H1 (cell line): ENCODE results near the gene CEP57L1. TPM values are rescaled to one million over a fixed set of nuclear protein-coding genes. Genes with fewer than 3 reads are reported as not detected.

Experiments
- CTCF ChIA-PET: fragments of 300-600 bp; sonication (Branson Sonifier 250); formaldehyde crosslinking; loops from one replicate; lab custom pipeline; 2021; ENCODE audit not compliant: partially characterized antibody; lab: Charles Lee
- POLR2A ChIA-PET: fragments of 300-600 bp; sonication (Branson Sonifier 250); formaldehyde crosslinking; loops from one replicate; lab custom pipeline; 2021; ENCODE audit warnings: inconsistent platforms; ENCODE audit not compliant: partially characterized antibody; lab: Charles Lee
- DNase-seq, 2 experiments: peaks; one replicate each; pipeline versions ENCODE4 v3.0.0 to v3.0.0-alpha.2; 2010 to 2022; ENCODE audit warnings: low spot score in 2 of 2, low read depth in 1 of 2, mixed read lengths in 1 of 2
- FAIRE-seq: peaks from 2 replicates; lab custom pipeline; 2011; peaks lifted over from hg19 to GRCh38; lab: Jason Lieb, UNC
- H2AFZ ChIP-seq: 2 replicates; pipeline ENCODE4 v1.8.1; 2012; ENCODE audit warnings: low read length, inconsistent platforms
- H2AK5ac ChIP-seq: 2 replicates; pipeline ENCODE4 v1.6.1; 2013; ENCODE audit warnings: low read depth, low read length
- H2BK120ac ChIP-seq: replicated peaks from 2 replicates; pipeline ENCODE3; 2013; ENCODE audit warnings: low read depth, low read length, inconsistent platforms
- H2BK12ac ChIP-seq: 2 replicates; pipeline ENCODE4 v1.6.1; 2013; ENCODE audit warnings: low read depth, low read length
- H2BK15ac ChIP-seq: 2 replicates; pipeline ENCODE4 v1.6.1; 2013; ENCODE audit warnings: low read length
- H2BK20ac ChIP-seq: 2 replicates; pipeline ENCODE4 v1.6.1; 2013; ENCODE audit warnings: low read length
- H2BK5ac ChIP-seq: 2 replicates; pipeline ENCODE4 v1.6.1; 2013; ENCODE audit warnings: low read depth, low read length
- H3K14ac ChIP-seq: 2 replicates; pipeline ENCODE4 v1.6.1; 2013; ENCODE audit warnings: inconsistent platforms; ENCODE audit not compliant: insufficient read length
- H3K18ac ChIP-seq: 2 replicates; pipeline ENCODE4 v1.6.1; 2013; ENCODE audit warnings: low read length; ENCODE audit errors: extremely low read depth
- H3K23ac ChIP-seq: 2 replicates; pipeline ENCODE4 v1.6.1; 2013; ENCODE audit warnings: inconsistent platforms; ENCODE audit not compliant: insufficient read length
- H3K23me2 ChIP-seq: 2 replicates; pipeline ENCODE4 v1.6.1; 2013; ENCODE audit warnings: low read depth, low read length
- H3K27ac ChIP-seq: 2 replicates; pipeline ENCODE4 v1.6.1; 2011; ENCODE audit warnings: low read depth, low read length, inconsistent platforms
- H3K27me3 ChIP-seq, 4 experiments: replicated peaks in 1 of 4; 1 replicate in 1 of 4; 2 replicates in 3 of 4; pipeline versions ENCODE4 v1.6.1 to v1.8.1; 2011 to 2013; ENCODE audit warnings: low read length in 3 of 4, mild to moderate bottlenecking in 3 of 4, inconsistent platforms in 2 of 4, mixed read lengths in 2 of 4, moderate library complexity in 1 of 4; ENCODE audit not compliant: control insufficient read depth in 3 of 4, insufficient read depth in 3 of 4; ENCODE audit errors: extremely low read depth in 1 of 4
- H3K36me3 ChIP-seq, 4 experiments: 2 replicates each; pipeline versions ENCODE4 v1.6.1 to v1.8.1; 2011 to 2013; ENCODE audit warnings: mild to moderate bottlenecking in 4 of 4, low read length in 3 of 4, moderate library complexity in 2 of 4, control low read depth in 1 of 4, inconsistent platforms in 1 of 4; ENCODE audit not compliant: insufficient read depth in 4 of 4, control insufficient read depth in 2 of 4
- H3K4ac ChIP-seq: replicated peaks from 2 replicates; pipeline ENCODE3; 2013; ENCODE audit warnings: low read length, low read depth, mixed read lengths, inconsistent platforms; ENCODE audit not compliant: insufficient read length
- H3K4me1 ChIP-seq, 4 experiments: replicated peaks in 1 of 4; 1 replicate in 1 of 4; 2 replicates in 3 of 4; pipeline versions ENCODE4 v1.6.1 to v1.8.1; 2011 to 2013; ENCODE audit warnings: low read length in 3 of 4, inconsistent platforms in 2 of 4, mixed read lengths in 1 of 4; ENCODE audit not compliant: insufficient read depth in 4 of 4, control insufficient read depth in 3 of 4
- H3K4me2 ChIP-seq, 2 experiments: 2 replicates each; pipeline versions ENCODE4 v1.6.1 to v1.8.1; 2011 to 2013; ENCODE audit warnings: low read depth in 2 of 2, low read length in 2 of 2, control low read depth in 1 of 2, inconsistent platforms in 1 of 2, mild to moderate bottlenecking in 1 of 2; ENCODE audit not compliant: insufficient read depth in 1 of 2
- H3K4me3 ChIP-seq, 4 experiments: fragments of 200-600, 300-600 bp in 1 of 4; sonication (generic), shearing (Covaris generic), sonication (Bioruptor Twin) in 1 of 4; 2 replicates each; pipeline versions ENCODE4 v1.5.1 to v1.8.1; 2011 to 2016; ENCODE audit warnings: low read length in 4 of 4, low read depth in 3 of 4, control low read depth in 2 of 4, inconsistent platforms in 2 of 4, mild to moderate bottlenecking in 2 of 4, mixed read lengths in 1 of 4, moderate library complexity in 1 of 4; ENCODE audit not compliant: insufficient read depth in 2 of 4; ENCODE audit errors: extremely low read depth in 1 of 4
- H3K56ac ChIP-seq: replicated peaks from 2 replicates; pipeline ENCODE3; 2013; ENCODE audit warnings: low read depth, mild to moderate bottlenecking, mixed read lengths, low read length, inconsistent platforms; ENCODE audit not compliant: insufficient read length
- H3K79me1 ChIP-seq: 2 replicates; pipeline ENCODE4 v1.6.1; 2013; ENCODE audit warnings: low read depth, low read length, control low read depth
- H3K79me2 ChIP-seq, 2 experiments: 2 replicates each; pipeline versions ENCODE4 v1.6.1 to v1.8.1; 2012 to 2013; ENCODE audit warnings: low read length in 2 of 2, mild to moderate bottlenecking in 2 of 2, inconsistent platforms in 1 of 2; ENCODE audit not compliant: insufficient read depth in 2 of 2, control insufficient read depth in 1 of 2
- H3K9ac ChIP-seq, 4 experiments: replicated peaks in 1 of 4; 1 replicate in 1 of 4; 2 replicates in 3 of 4; pipeline versions ENCODE4 v1.6.1 to v1.8.1; 2011 to 2013; ENCODE audit warnings: low read depth in 3 of 4, low read length in 3 of 4, control low read depth in 2 of 4, mild to moderate bottlenecking in 2 of 4, moderate library complexity in 2 of 4, inconsistent platforms in 1 of 4; ENCODE audit errors: extremely low read depth in 1 of 4
- H3K9me3 ChIP-seq, 2 experiments: 2 replicates each; pipeline versions ENCODE4 v1.6.1 to v1.8.1; 2012 to 2013; ENCODE audit warnings: mild to moderate bottlenecking in 2 of 2, moderate library complexity in 2 of 2, control low read depth in 1 of 2, inconsistent platforms in 1 of 2, low read depth in 1 of 2, low read length in 1 of 2, mixed read lengths in 1 of 2; ENCODE audit not compliant: insufficient read depth in 2 of 2
- H4K20me1 ChIP-seq, 2 experiments: replicated peaks in 1 of 2; 2 replicates each; pipeline versions ENCODE3 to v1.8.1; 2011 to 2013; ENCODE audit warnings: inconsistent platforms in 2 of 2, low read length in 2 of 2, mild to moderate bottlenecking in 1 of 2; ENCODE audit not compliant: insufficient read depth in 2 of 2, control insufficient read depth in 1 of 2
- H4K5ac ChIP-seq: 2 replicates; pipeline ENCODE4 v1.6.1; 2013; ENCODE audit warnings: low read length, low read depth, mixed read lengths, inconsistent platforms; ENCODE audit not compliant: insufficient read length
- H4K8ac ChIP-seq: 2 replicates; pipeline ENCODE4 v1.8.0; 2013; ENCODE audit warnings: mild to moderate bottlenecking, moderate library complexity, low read length, inconsistent platforms; ENCODE audit not compliant: insufficient read depth; ENCODE audit errors: extremely low read depth
- H4K91ac ChIP-seq: replicated peaks from 2 replicates; pipeline ENCODE3; 2013; ENCODE audit warnings: low read length, mixed read lengths, inconsistent platforms; ENCODE audit not compliant: insufficient read length
- ASH2L ChIP-seq: fragments of 200-600, 300-600 bp; sonication (generic); IDR thresholded peaks from one replicate; pipeline ENCODE4 v1.7.1; 2017; ENCODE audit warnings: low read length
- BCL11A ChIP-seq, 2 experiments: IDR thresholded peaks; one replicate each; pipeline ENCODE4 v1.6.1; 2011; ENCODE audit warnings: low read depth in 2 of 2, low read length in 2 of 2, mild to moderate bottlenecking in 2 of 2
- CHD1 ChIP-seq: IDR thresholded peaks from 2 replicates; pipeline ENCODE4 v1.6.1; 2012; ENCODE audit warnings: low read depth, low read length, improper control_type of control experiment
- CREB1 ChIP-seq: IDR thresholded peaks from 2 replicates; pipeline ENCODE4 v1.6.1; 2012; ENCODE audit warnings: inconsistent platforms
- FOSL1 ChIP-seq: IDR thresholded peaks from 2 replicates; pipeline ENCODE4 v1.6.1; 2011; ENCODE audit warnings: mild to moderate bottlenecking, low read depth, low read length, moderate library complexity; ENCODE audit not compliant: insufficient read depth
- GTF2F1 ChIP-seq: IDR thresholded peaks from 2 replicates; pipeline ENCODE4 v1.6.1; 2012; ENCODE audit warnings: low read depth, low read length, improper control_type of control experiment, borderline replicate concordance
- KDM5A ChIP-seq: fragments of 200-600 bp; IDR thresholded peaks from 2 replicates; pipeline ENCODE4 v1.7.1; 2012; ENCODE audit warnings: mild to moderate bottlenecking, low read length, inconsistent platforms, mixed read lengths
- NANOG ChIP-seq: IDR thresholded peaks from 2 replicates; pipeline ENCODE4 v1.6.1; 2011; ENCODE audit warnings: low read length, low read depth, mild to moderate bottlenecking, inconsistent platforms; ENCODE audit not compliant: insufficient read depth, poor library complexity, severe bottlenecking
- POLR2AphosphoS5 ChIP-seq: IDR thresholded peaks from 2 replicates; pipeline ENCODE4 v1.6.1; 2011; ENCODE audit warnings: low read depth, low read length
- RXRA ChIP-seq: IDR thresholded peaks from 2 replicates; pipeline ENCODE4 v1.6.1; 2011; ENCODE audit warnings: low read depth, mild to moderate bottlenecking, low read length, moderate library complexity; ENCODE audit not compliant: insufficient read depth
- SAP30 ChIP-seq: fragments of 300-600 bp; sonication (generic); IDR thresholded peaks from 2 replicates; pipeline ENCODE4 v1.7.1; 2012; ENCODE audit warnings: low read length, moderate library complexity, mild to moderate bottlenecking, inconsistent platforms; ENCODE audit not compliant: insufficient read depth, insufficient replicate concordance
- TAF1 ChIP-seq: IDR thresholded peaks from 2 replicates; pipeline ENCODE4 v1.6.1; 2011; ENCODE audit warnings: mild to moderate bottlenecking, low read depth, low read length
- USF2 ChIP-seq: IDR thresholded peaks from 2 replicates; pipeline ENCODE4 v1.6.1; 2011; ENCODE audit warnings: low read length, improper control_type of control experiment
- YY1 ChIP-seq: IDR thresholded peaks from 2 replicates; pipeline ENCODE4 v1.6.1; 2011; ENCODE audit warnings: low read depth, mild to moderate bottlenecking, low read length
- WGBS, 2 experiments: shearing (Covaris generic) in 1 of 2; methylation state at CpG; one replicate each; pipeline versions ENCODE4 v1.1.6 to v1.1.7; 2013 to 2015; ENCODE audit warnings: low lambda C conversion rate in 2 of 2, mixed read lengths in 2 of 2, inconsistent platforms in 1 of 2, low coverage in 1 of 2, missing lambda C conversion rate in 1 of 2; ENCODE audit not compliant: insufficient replicate concordance in 2 of 2, insufficient coverage in 1 of 2, insufficient read length in 1 of 2; ENCODE audit errors: extremely low coverage in 1 of 2, missing lambda C conversion rate in 1 of 2; 5-methylcytosine and 5-hydroxymethylcytosine counted together
- polyA plus RNA-seq, 7 experiments: library from polyadenylated mRNA; depleted of rRNA in 3 of 7; stranded (reverse) in 5 of 7; unstranded in 2 of 7; fragments of >200 nt in 5 of 7; fragments of 200-250 nt in 2 of 7; gene quantifications; 1 replicate in 5 of 7; 2 replicates in 1 of 7; 4 replicates in 1 of 7; pipeline versions ENCODE4 v1.2.1 to v1.2.3, GENCODE V29; 2011 to 2013; ENCODE audit warnings: missing spikeins in 2 of 7, mixed read lengths in 2 of 7
- total RNA-seq: library from RNA; stranded (reverse); fragmentation: NEBNext Ultra II Directional; extraction: Animal tissue kit (Norgen Biotek cat#: 25700); gene quantifications from 2 replicates; pipeline ENCODE4 v1.2.1, GENCODE V29; 2021

The CEP57L1 gene
- total and polyA plus RNA-seq, 2 of the 8 experiments (the other 6 are each of a cell fraction or from before 2014, with no cell fraction given) = 3.6 to 11.5 TPM

- no peak overlapping the region for H3K18ac ChIP-seq
- H4K20me1 ChIP-seq = peaks cover 0 to 2% of the 10 kb centered on the region in 2 experiments
- no peaks in the 10 kb centered on the region for H3K9me3 ChIP-seq
- no peak overlapping the region for H3K14ac ChIP-seq
- H4K5ac ChIP-seq = no peak overlapping the region
- FAIRE-seq (no peak), DNase-seq (no peak)
- no peak overlapping the region for H2AK5ac ChIP-seq
- no peak overlapping the region for H3K4ac ChIP-seq
- H2BK12ac ChIP-seq = no peak overlapping the region
- no peak overlapping the region for H2BK15ac ChIP-seq
- no peak overlapping the region for H2AFZ ChIP-seq
- H4K8ac ChIP-seq = no peak overlapping the region
- ChIA-PET POLR2A (interaction anchor here (1.2 to 2.2 kb wide), 2 partner anchors 286 to 1779 kb away, joined by 3 to 10 read pairs; partner anchors contain the start of gene CD164), CTCF (no interaction called here)
- H3K36me3 ChIP-seq = no peaks in the 10 kb centered on the region
- H2BK20ac ChIP-seq = no peak overlapping the region
- H3K79me1 ChIP-seq = no peaks in the 10 kb centered on the region
- no peak overlapping the region for H3K9ac ChIP-seq
- H3K4me3 ChIP-seq = peak overlapping the region; percentile 73 to 95 (median 86); a peak in 7 of 8 replicates
- no peak overlapping the region for H4K91ac ChIP-seq
- no peaks in the 10 kb centered on the region for H3K27me3 ChIP-seq
- 84% methylated on average over 6 of the region's 6 CpGs; no CpG with 5 or more reads in 1 of the 2 experiments for WGBS, 2 experiments
- H3K4me2 ChIP-seq = peak overlapping the region; percentile 85 to 96
- no peak overlapping the region for H3K56ac ChIP-seq
- no peaks in the 10 kb centered on the region for H3K4me1 ChIP-seq
- H3K23me2 ChIP-seq = peaks cover 10% of the 10 kb centered on the region
- no peak overlapping the region for H3K23ac ChIP-seq
- no peak overlapping the region for H3K27ac ChIP-seq
- H2BK120ac ChIP-seq = no peak overlapping the region
- peaks cover 0 to 4% of the 10 kb centered on the region in 2 experiments; a peak in 2 of 4 replicates for H3K79me2 ChIP-seq
- no peak overlapping the region for H2BK5ac ChIP-seq
- TF ChIP-seq YY1 (no peak), RXRA (no peak), KDM5A (no peak), ASH2L (no peak), USF2 (no peak), GTF2F1 (no peak), SAP30 (no peak), CHD1 (no peak), NANOG (no peak), BCL11A (IDR thresholded peaks at IDR 0.05; ENCODE audit: low read depth in 2 of 2, low read length in 2 of 2) (no peak), TAF1 (no peak), CREB1 (no peak), POLR2AphosphoS5 (no peak), FOSL1 (no peak)
These were observed 901 bp downstream of the CEP57L1 start for GRCh38 chr6:109096208-109096607.
